DOHH2 (cell line): ENCODE data around the gene CTTN.

Experiments used
- CTCF ChIP-seq: fragments of 200-600 bp; sonication (generic); IDR thresholded peaks from one replicate; pipeline ENCODE4 v1.5.1; 2014; ENCODE audit warnings: antibody characterized with exemption, mild to moderate bottlenecking, low read depth, low read length; ENCODE audit not compliant: poor library complexity, severe bottlenecking
- EZH2phosphoT487 ChIP-seq: fragments of 200-600 bp; sonication (generic); IDR thresholded peaks from 2 replicates; pipeline ENCODE4 v1.6.1; 2017; ENCODE audit warnings: borderline replicate concordance, mild to moderate bottlenecking, antibody characterized with exemption, low read length, moderate library complexity, mixed read lengths

- TF ChIP-seq CTCF (no peak), EZH2phosphoT487 (no peak)
These were observed 78.3 kb downstream of the CTTN start for GRCh38 chr11:70476669-70477068.
